SK-N-SH (cell line): Measurements from ENCODE around the gene LCORL.

Experiments
- CHD2 ChIP-seq: fragments of 150-350 bp; IDR thresholded peaks from 2 replicates; pipeline ENCODE4 v1.6.1; 2018; ENCODE audit warnings: low read length; ENCODE audit not compliant: partially characterized antibody
- CTCF ChIP-seq: fragments of 200-600 bp; sonication (generic); IDR thresholded peaks from 2 replicates; pipeline ENCODE4 v1.6.1; 2017; ENCODE audit warnings: antibody characterized with exemption, mild to moderate bottlenecking, moderate library complexity
- ELF1 ChIP-seq: IDR thresholded peaks from 2 replicates; pipeline ENCODE4 v1.4.0; 2012
- FOXM1 ChIP-seq: IDR thresholded peaks from 2 replicates; pipeline ENCODE4 v1.4.0; 2012; ENCODE audit warnings: low read depth, mild to moderate bottlenecking
- GABPA ChIP-seq: IDR thresholded peaks from 2 replicates; pipeline ENCODE4 v1.4.0; 2012; ENCODE audit warnings: low read depth, mild to moderate bottlenecking
- IRF3 ChIP-seq: fragments of 150-350 bp; IDR thresholded peaks from 2 replicates; pipeline ENCODE4 v1.6.1; 2016; ENCODE audit warnings: mild to moderate bottlenecking, low read depth, low read length
- POLR2AphosphoS5 ChIP-seq: IDR thresholded peaks from 2 replicates; pipeline ENCODE4 v1.6.1; 2012; ENCODE audit warnings: low read depth, low read length
- RAD21 ChIP-seq: IDR thresholded peaks from 2 replicates; pipeline ENCODE4 v1.6.1; 2012; ENCODE audit warnings: mild to moderate bottlenecking, low read length
- USF1 ChIP-seq: IDR thresholded peaks from 2 replicates; pipeline ENCODE4 v1.4.0; 2012; ENCODE audit warnings: low read depth, borderline replicate concordance
- YY1 ChIP-seq: IDR thresholded peaks from 2 replicates; pipeline ENCODE4 v1.4.0; 2012; ENCODE audit warnings: low read depth, mild to moderate bottlenecking

GRCh38 chr4:18034099-18034498, 12.5 kb upstream of the LCORL start:
- TF ChIP-seq RAD21 (no peak), CTCF (no peak), GABPA (no peak), YY1 (no peak), CHD2 (no peak), FOXM1 (no peak), ELF1 (no peak), POLR2AphosphoS5 (no peak), IRF3 (no peak), USF1 (no peak)
